Measurements from ENCODE around the gene SLC35F3. TPM values are rescaled to one million over a fixed set of nuclear protein-coding genes. Genes with fewer than 3 reads are reported as not detected.

The SLC35F3 gene
- total RNA-seq, 4 donors from 2014 or later = 0.82 TPM; not detected in 3

- Histone ChIP-seq H3K9me3 (no peaks in the 10 kb centered on the region), H3K27ac (no peak overlapping the region), H3K27me3 (no peaks in the 10 kb centered on the region), H3K4me1 (no peaks in the 10 kb centered on the region), H3K4me3 (no peak overlapping the region), H3K36me3 (no peaks in the 10 kb centered on the region)
- TF ChIP-seq POLR2A (IDR thresholded peaks at IDR 0.05) = no peak
- TF ChIP-seq, protein P1, sequence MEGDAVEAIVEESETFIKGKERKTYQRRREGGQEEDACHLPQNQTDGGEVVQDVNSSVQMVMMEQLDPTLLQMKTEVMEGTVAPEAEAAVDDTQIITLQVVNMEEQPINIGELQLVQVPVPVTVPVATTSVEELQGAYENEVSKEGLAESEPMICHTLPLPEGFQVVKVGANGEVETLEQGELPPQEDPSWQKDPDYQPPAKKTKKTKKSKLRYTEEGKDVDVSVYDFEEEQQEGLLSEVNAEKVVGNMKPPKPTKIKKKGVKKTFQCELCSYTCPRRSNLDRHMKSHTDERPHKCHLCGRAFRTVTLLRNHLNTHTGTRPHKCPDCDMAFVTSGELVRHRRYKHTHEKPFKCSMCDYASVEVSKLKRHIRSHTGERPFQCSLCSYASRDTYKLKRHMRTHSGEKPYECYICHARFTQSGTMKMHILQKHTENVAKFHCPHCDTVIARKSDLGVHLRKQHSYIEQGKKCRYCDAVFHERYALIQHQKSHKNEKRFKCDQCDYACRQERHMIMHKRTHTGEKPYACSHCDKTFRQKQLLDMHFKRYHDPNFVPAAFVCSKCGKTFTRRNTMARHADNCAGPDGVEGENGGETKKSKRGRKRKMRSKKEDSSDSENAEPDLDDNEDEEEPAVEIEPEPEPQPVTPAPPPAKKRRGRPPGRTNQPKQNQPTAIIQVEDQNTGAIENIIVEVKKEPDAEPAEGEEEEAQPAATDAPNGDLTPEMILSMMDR (IDR thresholded peaks at IDR 0.05 in 4 of 5, conservative IDR thresholded peaks at IDR 0.05 in 1 of 5) = no peak
- in situ Hi-C loops (cut with MboI; ENCODE audit: low sequenced_read_pairs in 4 of 4) (no loop called here), intact Hi-C loops (cut with DNase I; ENCODE audit: low total_unique reads) (no loop called here)
- ATAC-seq (no peak), DNase-seq (no peak)
These were observed 23.6 kb downstream of the SLC35F3 start for GRCh38 chr1:233928123-233928522.

- ATAC-seq (no peak), DNase-seq (no peak)
- Histone ChIP-seq H3K27ac (no peak overlapping the region), H3K4me1 (no peaks in the 10 kb centered on the region), H3K36me3 (no peaks in the 10 kb centered on the region), H3K4me3 (no peak overlapping the region), H3K9me3 (no peaks in the 10 kb centered on the region), H3K27me3 (no peaks in the 10 kb centered on the region)
- TF ChIP-seq, protein P1 (IDR thresholded peaks at IDR 0.05 in 4 of 5, conservative IDR thresholded peaks at IDR 0.05 in 1 of 5) = no peak
- no peak for TF ChIP-seq POLR2A (IDR thresholded peaks at IDR 0.05)
- in situ Hi-C loops (cut with MboI; ENCODE audit: low sequenced_read_pairs in 4 of 4) (no loop called here), intact Hi-C loops (cut with DNase I; ENCODE audit: low total_unique reads) (no loop called here)
These were observed 28.9 kb downstream of the SLC35F3 start for GRCh38 chr1:233933339-233933738.

DNA sequence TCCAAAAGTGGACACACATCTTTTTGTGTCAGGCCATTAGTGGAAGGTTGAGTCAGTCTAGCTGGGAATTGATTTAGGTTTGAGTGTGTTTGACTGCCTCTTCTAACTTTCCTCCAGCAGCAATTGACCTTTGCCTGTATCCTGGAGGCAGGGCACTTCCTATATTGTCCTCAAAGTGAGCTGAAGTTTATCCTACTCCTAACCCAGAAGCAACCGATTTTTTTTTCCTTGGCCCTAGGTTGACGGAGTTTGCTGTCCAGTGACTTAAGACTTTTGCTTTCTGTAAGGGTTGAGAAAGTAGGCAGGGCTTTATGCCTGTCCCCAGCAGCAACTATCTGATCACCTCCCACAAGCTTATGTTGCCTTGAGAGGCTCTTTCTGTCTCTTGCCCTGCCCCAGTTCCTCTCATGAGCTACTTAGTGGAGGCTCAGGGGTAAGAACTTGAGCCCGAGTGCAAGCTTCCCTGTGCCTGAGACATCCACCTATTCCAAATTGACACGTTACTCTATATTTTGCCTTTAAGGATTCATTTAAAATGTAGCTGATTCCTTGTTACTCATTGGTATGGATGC lies 30.9 kb downstream of the SLC35F3 start:
- Histone ChIP-seq H3K4me3 (no peak overlapping the region), H3K36me3 (no peaks in the 10 kb centered on the region), H3K4me1 (no peaks in the 10 kb centered on the region), H3K27me3 (no peaks in the 10 kb centered on the region), H3K9me3 (no peaks in the 10 kb centered on the region), H3K27ac (no peak overlapping the region)
- ATAC-seq (no peak), DNase-seq (no peak)
- TF ChIP-seq, protein P1 (IDR thresholded peaks at IDR 0.05 in 4 of 5, conservative IDR thresholded peaks at IDR 0.05 in 1 of 5) = no peak
- TF ChIP-seq POLR2A (IDR thresholded peaks at IDR 0.05) = no peak
- in situ Hi-C loops (cut with MboI; ENCODE audit: low sequenced_read_pairs in 4 of 4) (no loop called here), intact Hi-C loops (cut with DNase I; ENCODE audit: low total_unique reads) (no loop called here)

- intact Hi-C loops (cut with DNase I; ENCODE audit: low total_unique reads) (no loop called here), in situ Hi-C loops (cut with MboI; ENCODE audit: low sequenced_read_pairs in 4 of 4) (no loop called here)
- H3K9me3 ChIP-seq = no peaks in the 10 kb centered on the region
- H3K36me3 ChIP-seq = no peaks in the 10 kb centered on the region
- no peak for DNase-seq
- no peak for ATAC-seq
- no peak overlapping the region for H3K4me3 ChIP-seq
- H3K27ac ChIP-seq = no peak overlapping the region
- no peaks in the 10 kb centered on the region for H3K27me3 ChIP-seq
- no peaks in the 10 kb centered on the region for H3K4me1 ChIP-seq
- TF ChIP-seq POLR2A (IDR thresholded peaks at IDR 0.05) = no peak
- TF ChIP-seq, protein P1 (IDR thresholded peaks at IDR 0.05 in 4 of 5, conservative IDR thresholded peaks at IDR 0.05 in 1 of 5) = no peak
These were observed 31.9 kb downstream of the SLC35F3 start for GRCh38 chr1:233936422-233936821.

- in situ Hi-C loops (cut with MboI; ENCODE audit: low sequenced_read_pairs in 4 of 4) = no loop called here
These were observed 32.4 kb downstream of the SLC35F3 start for GRCh38 chr1:233936842-233937241.

More at GRCh38 chr1:233936842-233937241, 32.4 kb downstream of the SLC35F3 start:
- Histone ChIP-seq H3K4me3 (no peak overlapping the region), H3K4me1 (no peaks in the 10 kb centered on the region), H3K36me3 (no peaks in the 10 kb centered on the region), H3K9me3 (no peaks in the 10 kb centered on the region), H3K27me3 (no peaks in the 10 kb centered on the region), H3K27ac (no peak overlapping the region)
- intact Hi-C loops (cut with DNase I; ENCODE audit: low total_unique reads) = no loop called here
- TF ChIP-seq POLR2A (IDR thresholded peaks at IDR 0.05) = no peak
- TF ChIP-seq, protein P1 (IDR thresholded peaks at IDR 0.05 in 4 of 5, conservative IDR thresholded peaks at IDR 0.05 in 1 of 5) = no peak
- ATAC-seq (no peak), DNase-seq (no peak)
